Esophagus muscularis mucosa (tissue), 4 donors: ENCODE data around the gene BFAR.

Experiments used
- CTCF ChIP-seq, 3 experiments: fragments of 200-600 bp in 2 of 3; fragments of 450-650 bp in 1 of 3; sonication (generic) in 2 of 3; IDR thresholded peaks; one replicate each; pipeline ENCODE4 v1.5.1; 2017 to 2019; ENCODE audit warnings: antibody characterized with exemption in 3 of 3, mild to moderate bottlenecking in 2 of 3, moderate library complexity in 1 of 3
- EP300 ChIP-seq: sonication (generic); formaldehyde crosslinking; IDR thresholded peaks from one replicate; pipeline ENCODE4 v1.6.1; 2017; ENCODE audit warnings: antibody characterized with exemption
- POLR2A ChIP-seq: fragments of 450-650 bp; IDR thresholded peaks from one replicate; pipeline ENCODE4 v1.6.1; 2017; ENCODE audit warnings: antibody characterized with exemption, moderate library complexity, mild to moderate bottlenecking, low read depth
- POLR2AphosphoS5 ChIP-seq, 2 donors: sonication (generic); formaldehyde crosslinking; IDR thresholded peaks; one replicate each; pipeline ENCODE4 v1.6.1; 2017; ENCODE audit warnings: antibody characterized with exemption in 2 of 2

- TF ChIP-seq CTCF (IDR thresholded peaks at IDR 0.05) (no peak), POLR2A (no peak), POLR2AphosphoS5 (IDR thresholded peaks at IDR 0.05) (no peak), EP300 (no peak)
These were observed 7.8 kb downstream of the BFAR start for GRCh38 chr16:14640538-14640937.
